ENCODE measurements around the gene THSD4.

The THSD4 gene

DNA sequence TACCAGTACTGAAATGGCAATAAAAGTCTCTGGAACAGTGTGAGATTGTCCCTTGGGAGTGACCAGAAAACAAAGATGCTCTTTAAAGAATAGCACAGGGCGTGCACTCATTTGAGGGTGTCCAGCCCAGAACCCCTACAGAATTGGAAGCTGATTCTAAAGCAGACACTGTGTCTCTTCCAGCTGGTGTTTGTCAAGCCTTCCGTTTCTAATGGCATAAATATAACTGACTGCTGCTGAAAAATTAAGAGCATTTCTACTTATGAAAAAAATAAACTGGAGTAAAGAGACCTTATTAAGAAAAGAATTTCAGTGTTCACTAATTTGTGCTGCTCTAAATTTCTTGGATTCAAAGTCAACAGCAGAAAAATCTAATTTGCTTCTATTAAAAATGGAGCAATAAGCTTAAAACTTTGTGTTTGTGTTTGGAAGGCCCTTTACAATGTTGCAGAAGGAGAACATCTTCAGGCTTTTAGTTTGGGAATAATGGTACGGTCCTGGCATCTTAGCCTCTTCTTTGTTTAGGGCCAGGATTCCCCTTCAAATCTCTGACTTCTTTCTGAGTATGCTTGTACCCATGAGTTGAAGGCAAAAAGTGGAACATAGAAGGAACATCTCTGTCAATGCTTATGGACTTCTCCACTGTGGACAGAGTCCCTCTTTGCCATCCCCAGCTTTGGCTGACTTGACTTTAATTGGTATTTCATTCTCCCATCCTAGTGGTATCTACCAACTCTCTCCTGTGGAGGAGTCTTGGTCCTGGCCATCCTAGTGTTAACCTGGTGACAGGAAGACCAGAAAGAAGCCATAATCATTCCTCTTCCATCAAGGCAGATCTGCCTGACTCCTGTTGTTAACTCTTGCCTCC is 65.9 kb downstream of the THSD4 start:
- Histone ChIP-seq H3K27me3 (replicated peaks; ENCODE audit: control insufficient read depth, insufficient read depth, low read length) (no peaks in the 10 kb centered on the region), H3K4me3 (ENCODE audit: low read length) (no peak overlapping the region), H3K9me3 (ENCODE audit: control insufficient read depth, low read length) (no peaks in the 10 kb centered on the region), H3K9ac (ENCODE audit: low read length) (no peak overlapping the region), H3K4me1 (ENCODE audit: control insufficient read depth, insufficient read depth, low read length) (no peaks in the 10 kb centered on the region), H3K36me3 (ENCODE audit: control insufficient read depth, insufficient read depth, low read length, severe bottlenecking) (no peaks in the 10 kb centered on the region)
- DNase-seq (ENCODE audit: low read depth): no peak

DNA sequence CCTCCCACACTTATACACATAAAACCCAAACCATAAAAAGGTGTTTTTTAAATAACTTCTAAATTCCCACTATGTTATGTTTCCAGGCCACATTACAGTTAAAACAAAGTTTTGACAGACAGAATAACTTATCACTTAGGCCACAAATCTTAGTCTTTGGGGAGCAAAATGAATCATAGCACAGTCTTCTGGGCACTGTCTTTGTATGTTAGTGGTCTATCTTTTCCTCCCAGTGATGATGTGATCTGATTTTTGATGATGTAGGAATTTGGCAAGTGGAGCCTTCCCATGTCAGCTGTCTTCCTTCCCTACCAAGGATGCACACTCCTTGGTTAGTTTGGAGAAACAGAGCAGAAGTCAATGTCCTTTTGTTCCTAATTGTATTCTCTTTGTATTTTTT is 67.3 kb downstream of the THSD4 start:
- Histone ChIP-seq H3K4me3 (ENCODE audit: low read length) (no peak overlapping the region), H3K9ac (ENCODE audit: low read length) (no peak overlapping the region), H3K27me3 (replicated peaks; ENCODE audit: control insufficient read depth, insufficient read depth, low read length) (no peaks in the 10 kb centered on the region), H3K36me3 (ENCODE audit: control insufficient read depth, insufficient read depth, low read length, severe bottlenecking) (no peaks in the 10 kb centered on the region), H3K4me1 (ENCODE audit: control insufficient read depth, insufficient read depth, low read length) (no peaks in the 10 kb centered on the region), H3K9me3 (ENCODE audit: control insufficient read depth, low read length) (no peaks in the 10 kb centered on the region)
- DNase-seq (ENCODE audit: low read depth): no peak

DNA sequence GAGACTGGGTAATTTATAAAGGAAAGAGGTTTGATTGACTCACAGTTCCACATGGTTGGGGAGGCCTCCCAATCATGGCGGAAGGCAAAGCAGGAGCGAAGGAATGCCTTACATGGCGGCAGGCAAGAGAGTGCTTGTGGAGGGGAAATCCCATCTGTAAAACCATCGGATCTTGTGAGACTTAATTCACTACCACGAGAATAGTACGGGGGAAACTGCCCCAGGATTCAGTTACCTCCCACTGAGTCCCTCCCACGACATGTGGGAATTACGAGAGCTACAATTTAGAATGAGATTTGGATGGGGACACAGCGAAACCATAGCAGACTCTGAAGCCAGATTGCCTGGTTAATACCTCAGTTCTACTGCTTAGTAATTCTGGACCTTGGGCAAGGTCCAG is 67.8 kb downstream of the THSD4 start:
- no peaks in the 10 kb centered on the region for H3K4me1 ChIP-seq (ENCODE audit: control insufficient read depth, insufficient read depth, low read length)
- no peaks in the 10 kb centered on the region for H3K27me3 ChIP-seq (replicated peaks; ENCODE audit: control insufficient read depth, insufficient read depth, low read length)
- H3K36me3 ChIP-seq (ENCODE audit: control insufficient read depth, insufficient read depth, low read length, severe bottlenecking): no peaks in the 10 kb centered on the region
- no peak for DNase-seq (ENCODE audit: low read depth)
- H3K9ac ChIP-seq (ENCODE audit: low read length): no peak overlapping the region
- no peaks in the 10 kb centered on the region for H3K9me3 ChIP-seq (ENCODE audit: control insufficient read depth, low read length)
- H3K4me3 ChIP-seq (ENCODE audit: low read length): no peak overlapping the region

DNA sequence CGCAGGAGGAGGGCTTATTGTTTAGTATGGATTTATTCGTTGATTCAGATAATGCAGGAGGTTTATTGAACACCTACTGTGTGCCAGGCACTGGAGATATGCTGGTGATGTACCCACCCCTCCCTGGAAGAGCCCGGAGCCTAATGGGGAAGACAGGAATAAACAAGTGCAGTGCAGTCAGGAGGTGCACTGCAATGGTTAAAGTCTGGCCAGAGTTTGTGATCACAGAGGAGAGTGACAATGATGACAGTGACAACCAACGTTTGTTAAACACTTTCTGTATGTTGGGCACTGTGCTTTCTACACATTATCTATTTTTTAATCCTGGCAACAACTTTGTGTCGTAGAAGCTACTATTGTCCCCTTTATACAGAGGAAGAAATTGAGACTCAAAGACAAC is 70.4 kb downstream of the THSD4 start:
- H3K9me3 ChIP-seq (ENCODE audit: control insufficient read depth, low read length): no peaks in the 10 kb centered on the region
- H3K9ac ChIP-seq (ENCODE audit: low read length): no peak overlapping the region
- no peak overlapping the region for H3K4me3 ChIP-seq (ENCODE audit: low read length)
- H3K27me3 ChIP-seq (replicated peaks; ENCODE audit: control insufficient read depth, insufficient read depth, low read length): no peaks in the 10 kb centered on the region
- no peak for DNase-seq (ENCODE audit: low read depth)
- no peaks in the 10 kb centered on the region for H3K4me1 ChIP-seq (ENCODE audit: control insufficient read depth, insufficient read depth, low read length)
- no peaks in the 10 kb centered on the region for H3K36me3 ChIP-seq (ENCODE audit: control insufficient read depth, insufficient read depth, low read length, severe bottlenecking)

DNA sequence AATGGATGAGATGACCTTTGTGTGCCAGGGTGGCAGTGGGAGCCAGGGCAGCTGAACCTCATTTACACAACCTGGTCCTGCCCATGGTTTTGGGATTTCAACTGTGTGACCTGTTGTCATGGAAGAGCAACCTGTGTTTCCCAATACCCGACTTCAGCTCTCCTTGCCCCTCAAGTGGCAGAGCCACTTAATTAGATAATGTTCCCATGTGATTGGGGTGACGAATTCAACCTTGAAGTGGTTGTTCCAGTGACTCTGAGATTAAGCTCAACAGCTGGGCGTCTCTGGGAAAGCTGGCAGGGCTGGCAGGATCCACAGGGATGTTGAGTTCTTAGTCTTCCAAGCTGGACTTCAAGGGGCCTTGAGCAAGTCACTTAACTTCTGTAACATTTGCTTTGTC is 71.0 kb downstream of the THSD4 start:
- Histone ChIP-seq H3K27me3 (replicated peaks; ENCODE audit: control insufficient read depth, insufficient read depth, low read length) (no peaks in the 10 kb centered on the region), H3K9ac (ENCODE audit: low read length) (no peak overlapping the region), H3K4me1 (ENCODE audit: control insufficient read depth, insufficient read depth, low read length) (no peaks in the 10 kb centered on the region), H3K36me3 (ENCODE audit: control insufficient read depth, insufficient read depth, low read length, severe bottlenecking) (no peaks in the 10 kb centered on the region), H3K4me3 (ENCODE audit: low read length) (no peak overlapping the region), H3K9me3 (ENCODE audit: control insufficient read depth, low read length) (no peaks in the 10 kb centered on the region)
- DNase-seq (ENCODE audit: low read depth): no peak

DNA sequence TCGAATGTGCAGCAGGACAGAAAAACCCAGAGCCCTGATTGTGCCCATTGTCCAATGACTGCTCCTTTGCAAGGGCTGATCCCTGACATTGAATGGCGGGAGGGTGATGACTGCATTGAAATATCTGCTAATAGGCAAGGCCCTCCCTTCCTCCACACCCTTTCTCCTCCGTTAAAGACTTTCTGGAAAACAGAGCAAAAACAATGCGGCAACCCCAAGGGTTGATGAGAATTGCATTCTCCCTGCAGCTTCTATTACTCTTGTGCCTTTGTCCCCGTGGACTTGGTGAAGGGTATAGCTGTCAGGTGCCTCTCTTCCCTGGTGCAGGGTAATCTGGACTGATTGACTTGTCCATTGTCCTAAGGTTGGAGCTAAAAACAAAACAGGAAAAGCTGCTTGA is 71.8 kb downstream of the THSD4 start:
- Histone ChIP-seq H3K9ac (ENCODE audit: low read length) (no peak overlapping the region), H3K4me3 (ENCODE audit: low read length) (no peak overlapping the region), H3K27me3 (replicated peaks; ENCODE audit: control insufficient read depth, insufficient read depth, low read length) (no peaks in the 10 kb centered on the region), H3K9me3 (ENCODE audit: control insufficient read depth, low read length) (no peaks in the 10 kb centered on the region), H3K36me3 (ENCODE audit: control insufficient read depth, insufficient read depth, low read length, severe bottlenecking) (no peaks in the 10 kb centered on the region), H3K4me1 (ENCODE audit: control insufficient read depth, insufficient read depth, low read length) (no peaks in the 10 kb centered on the region)
- no peak for DNase-seq (ENCODE audit: low read depth)

DNA sequence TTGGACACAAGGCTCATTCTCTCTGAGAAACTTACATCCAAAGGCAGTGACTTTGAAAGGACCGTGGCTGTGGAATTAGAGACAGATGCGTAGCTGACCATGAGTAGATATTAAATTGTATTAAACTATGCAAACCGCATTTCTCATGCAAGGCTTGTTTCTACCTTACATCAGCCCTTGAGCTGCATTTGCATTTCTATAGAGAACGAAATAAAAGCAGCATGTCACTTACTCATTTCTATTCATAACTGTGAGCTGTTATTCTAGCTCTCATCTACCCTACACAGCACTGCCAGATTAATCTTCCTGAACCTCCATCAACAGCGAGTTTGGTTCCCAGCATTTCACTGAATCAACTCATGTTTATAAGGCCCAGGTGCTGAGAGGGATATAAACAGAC is 72.3 kb downstream of the THSD4 start:
- H3K9ac ChIP-seq (ENCODE audit: low read length): no peak overlapping the region
- no peaks in the 10 kb centered on the region for H3K4me1 ChIP-seq (ENCODE audit: control insufficient read depth, insufficient read depth, low read length)
- H3K27me3 ChIP-seq (replicated peaks; ENCODE audit: control insufficient read depth, insufficient read depth, low read length): no peaks in the 10 kb centered on the region
- no peak overlapping the region for H3K4me3 ChIP-seq (ENCODE audit: low read length)
- no peaks in the 10 kb centered on the region for H3K36me3 ChIP-seq (ENCODE audit: control insufficient read depth, insufficient read depth, low read length, severe bottlenecking)
- H3K9me3 ChIP-seq (ENCODE audit: control insufficient read depth, low read length): no peaks in the 10 kb centered on the region
- no peak for DNase-seq (ENCODE audit: low read depth)

DNA sequence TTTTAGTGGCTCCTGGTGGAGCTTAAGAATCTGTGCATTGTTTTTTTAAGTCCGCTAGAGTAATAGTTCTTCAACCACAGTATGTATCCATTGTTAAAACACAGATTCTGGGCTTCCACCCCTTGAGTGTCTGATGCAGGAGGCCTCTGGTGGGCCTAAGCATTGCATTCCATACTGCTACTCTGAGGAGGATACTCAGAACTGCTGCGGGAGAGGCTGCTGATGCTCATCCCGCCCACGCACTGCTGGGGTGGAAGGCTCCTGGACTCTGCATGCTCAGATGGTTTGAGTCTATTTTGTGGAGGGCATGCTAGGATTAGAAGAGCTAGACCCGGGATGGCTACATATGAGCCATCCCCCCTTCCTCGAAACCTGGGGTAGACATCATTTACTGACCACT is 74.4 kb downstream of the THSD4 start:
- no peak for DNase-seq (ENCODE audit: low read depth)
- no peaks in the 10 kb centered on the region for H3K36me3 ChIP-seq (ENCODE audit: control insufficient read depth, insufficient read depth, low read length, severe bottlenecking)
- H3K4me1 ChIP-seq (ENCODE audit: control insufficient read depth, insufficient read depth, low read length): no peaks in the 10 kb centered on the region
- H3K9me3 ChIP-seq (ENCODE audit: control insufficient read depth, low read length): no peaks in the 10 kb centered on the region
- H3K9ac ChIP-seq (ENCODE audit: low read length): no peak overlapping the region
- H3K4me3 ChIP-seq (ENCODE audit: low read length): no peak overlapping the region
- no peaks in the 10 kb centered on the region for H3K27me3 ChIP-seq (replicated peaks; ENCODE audit: control insufficient read depth, insufficient read depth, low read length)

DNA sequence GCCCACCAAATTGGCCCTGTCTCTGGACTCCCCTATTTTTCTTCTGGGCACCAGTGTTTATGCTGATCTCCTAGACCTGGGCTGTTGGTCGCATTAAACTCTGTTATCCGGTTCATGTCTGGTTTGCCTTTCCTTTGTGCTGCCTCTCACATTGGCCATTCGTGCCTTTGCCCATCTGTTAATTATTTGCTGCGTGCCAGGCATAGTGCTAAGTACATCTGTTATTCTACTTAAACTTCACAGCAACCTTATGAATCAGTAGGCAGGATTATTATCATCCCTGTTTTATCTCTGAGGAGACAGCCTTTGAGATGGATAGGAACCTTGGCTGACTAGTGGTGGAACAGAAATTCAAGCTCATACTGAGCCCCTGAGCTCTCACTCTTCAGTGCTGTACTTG is 76.0 kb downstream of the THSD4 start:
- no peak for DNase-seq (ENCODE audit: low read depth)
- H3K36me3 ChIP-seq (ENCODE audit: control insufficient read depth, insufficient read depth, low read length, severe bottlenecking): no peaks in the 10 kb centered on the region
- H3K4me1 ChIP-seq (ENCODE audit: control insufficient read depth, insufficient read depth, low read length): no peaks in the 10 kb centered on the region
- H3K27me3 ChIP-seq (replicated peaks; ENCODE audit: control insufficient read depth, insufficient read depth, low read length): no peaks in the 10 kb centered on the region
- H3K9ac ChIP-seq (ENCODE audit: low read length): no peak overlapping the region
- H3K9me3 ChIP-seq (ENCODE audit: control insufficient read depth, low read length): no peaks in the 10 kb centered on the region
- H3K4me3 ChIP-seq (ENCODE audit: low read length): no peak overlapping the region

DNA sequence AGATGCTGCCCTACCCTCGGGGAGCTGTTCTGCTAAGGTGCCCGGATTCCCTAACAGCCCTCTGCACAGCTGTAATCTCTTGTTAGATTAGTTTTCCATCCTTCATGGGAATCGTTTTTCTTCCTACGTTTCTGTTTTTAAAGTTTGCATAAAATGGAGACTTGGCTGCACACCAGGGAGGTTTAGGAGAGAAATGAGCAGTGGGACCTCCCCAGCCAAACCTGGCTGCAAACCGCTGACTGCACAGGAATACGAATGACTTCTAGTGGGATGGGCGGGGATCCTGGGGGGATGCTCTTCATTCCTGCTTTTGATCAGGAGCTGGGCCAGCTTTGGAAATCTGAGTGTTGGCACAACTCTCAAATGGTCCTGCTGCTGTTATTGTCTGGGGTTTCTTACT is 77.5 kb downstream of the THSD4 start:
- no peak for DNase-seq (ENCODE audit: low read depth)
- Histone ChIP-seq H3K27me3 (replicated peaks; ENCODE audit: control insufficient read depth, insufficient read depth, low read length) (no peaks in the 10 kb centered on the region), H3K9me3 (ENCODE audit: control insufficient read depth, low read length) (no peaks in the 10 kb centered on the region), H3K9ac (ENCODE audit: low read length) (no peak overlapping the region), H3K36me3 (ENCODE audit: control insufficient read depth, insufficient read depth, low read length, severe bottlenecking) (no peaks in the 10 kb centered on the region), H3K4me1 (ENCODE audit: control insufficient read depth, insufficient read depth, low read length) (no peaks in the 10 kb centered on the region), H3K4me3 (ENCODE audit: low read length) (no peak overlapping the region)

DNA sequence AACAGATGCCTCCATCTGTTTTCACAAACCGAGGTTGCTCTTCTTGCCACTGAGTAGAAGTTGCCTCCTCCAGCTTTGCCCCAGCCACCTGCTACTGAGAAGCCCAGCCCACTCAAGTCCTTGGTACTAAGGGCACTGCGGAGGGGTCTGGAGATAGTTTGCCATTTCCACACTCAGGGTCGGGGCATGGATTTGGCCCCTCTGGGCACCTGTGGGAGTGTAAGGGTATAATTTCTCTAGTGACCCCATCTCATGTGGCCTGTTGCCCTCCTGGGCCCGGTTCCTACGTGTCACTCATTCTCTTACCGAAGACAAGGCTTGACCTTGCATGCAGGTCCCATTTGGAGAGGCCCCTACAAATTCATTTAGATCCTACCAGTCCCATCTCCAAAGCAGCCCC is 79.0 kb downstream of the THSD4 start:
- Histone ChIP-seq H3K9ac (ENCODE audit: low read length) (no peak overlapping the region), H3K27me3 (replicated peaks; ENCODE audit: control insufficient read depth, insufficient read depth, low read length) (no peaks in the 10 kb centered on the region), H3K9me3 (ENCODE audit: control insufficient read depth, low read length) (no peaks in the 10 kb centered on the region), H3K4me1 (ENCODE audit: control insufficient read depth, insufficient read depth, low read length) (no peaks in the 10 kb centered on the region), H3K36me3 (ENCODE audit: control insufficient read depth, insufficient read depth, low read length, severe bottlenecking) (no peaks in the 10 kb centered on the region), H3K4me3 (ENCODE audit: low read length) (no peak overlapping the region)
- no peak for DNase-seq (ENCODE audit: low read depth)

DNA sequence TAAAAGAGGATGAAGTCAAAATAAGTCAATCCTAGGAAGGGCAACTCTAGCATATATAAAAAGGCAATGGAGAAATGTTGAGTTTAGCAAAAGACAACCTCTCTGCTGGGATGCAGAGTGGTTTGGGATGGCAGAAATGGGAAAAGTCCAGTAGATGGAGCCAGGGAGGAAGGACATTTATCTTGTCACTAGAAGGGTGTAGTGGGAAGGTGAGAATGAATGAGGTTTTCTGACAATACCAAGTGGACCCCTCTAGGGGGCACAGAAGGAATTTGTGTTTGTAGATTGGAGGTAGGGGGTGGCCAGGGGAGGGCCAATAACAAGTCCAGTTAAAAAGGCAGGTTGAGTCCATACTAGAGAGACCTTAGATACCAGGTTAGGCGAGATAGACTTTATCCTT is 80.0 kb downstream of the THSD4 start:
- DNase-seq (ENCODE audit: low read depth): no peak
- Histone ChIP-seq H3K4me3 (ENCODE audit: low read length) (no peak overlapping the region), H3K27me3 (replicated peaks; ENCODE audit: control insufficient read depth, insufficient read depth, low read length) (no peaks in the 10 kb centered on the region), H3K9me3 (ENCODE audit: control insufficient read depth, low read length) (no peaks in the 10 kb centered on the region), H3K36me3 (ENCODE audit: control insufficient read depth, insufficient read depth, low read length, severe bottlenecking) (no peaks in the 10 kb centered on the region), H3K4me1 (ENCODE audit: control insufficient read depth, insufficient read depth, low read length) (no peaks in the 10 kb centered on the region), H3K9ac (ENCODE audit: low read length) (no peak overlapping the region)

Measured in adipocyte (in vitro differentiated cells).